HG03432 (cell line): ENCODE results near the gene RNF34.
"Not testable (repeated sequence)": the region's sequence is repeated elsewhere in the genome, so short reads cannot be mapped to it uniquely, and the experiment has no call there.

Experiments used
- ATAC-seq: cut with Tn5 transposase; IDR thresholded peaks from one replicate; pipeline ENCODE4 v1.9.1; 2021; ENCODE audit warnings: mild to moderate bottlenecking, moderate library complexity; ENCODE audit not compliant: unreplicated experiment

The RNF34 gene

GRCh38 chr12:121399391-121400331 lies at the start of gene RNF34:
Gene RNF34 (plus strand): TSS chr12:121400118. CDS start chr12:121400213, 95 bp downstream.
- peak; percentile 90 for ATAC-seq

- ATAC-seq: peak; percentile 97
Observed at GRCh38 chr12:121351820-121352681, 47.9 kb upstream of the RNF34 start, which contains the start of gene ANAPC5. Gene ANAPC5 (minus strand): TSS chr12:121352411. CDS start chr12:121352340, 71 bp downstream.

- ATAC-seq: no peak
Observed at GRCh38 chr12:121352682-121353018, 47.3 kb upstream of the RNF34 start.

- ATAC-seq: no peak
Observed at GRCh38 chr12:121355818-121356217, 44.1 kb upstream of the RNF34 start.

- ATAC-seq: no peak
Observed at GRCh38 chr12:121356657-121357056, 43.3 kb upstream of the RNF34 start.

GRCh38 chr12:121357331-121357730 lies 42.6 kb upstream of the RNF34 start:
- ATAC-seq: no peak

GRCh38 chr12:121358073-121358472 lies 41.8 kb upstream of the RNF34 start:
- ATAC-seq: no peak

GRCh38 chr12:121364683-121365121 lies 35.2 kb upstream of the RNF34 start:
- ATAC-seq: no peak

GRCh38 chr12:121365416-121366062 lies 34.4 kb upstream of the RNF34 start:
- no peak for ATAC-seq

- no peak for ATAC-seq
Observed at GRCh38 chr12:121366063-121366459, 33.9 kb upstream of the RNF34 start.

- ATAC-seq: no peak
Observed at GRCh38 chr12:121371404-121371803, 28.5 kb upstream of the RNF34 start.

GRCh38 chr12:121373755-121374154 lies 26.2 kb upstream of the RNF34 start:
- no peak for ATAC-seq

GRCh38 chr12:121374336-121374735 lies 25.6 kb upstream of the RNF34 start:
- ATAC-seq: not testable (repeated sequence)

GRCh38 chr12:121374945-121375584 lies 24.9 kb upstream of the RNF34 start:
- not testable (repeated sequence) for ATAC-seq

- no peak for ATAC-seq
Observed at GRCh38 chr12:121376754-121377697, 22.9 kb upstream of the RNF34 start.

- no peak for ATAC-seq
Observed at GRCh38 chr12:121378736-121379135, 21.2 kb upstream of the RNF34 start.

- no peak for ATAC-seq
Observed at GRCh38 chr12:121379945-121380344, 20.0 kb upstream of the RNF34 start.

GRCh38 chr12:121383601-121384021 lies 16.3 kb upstream of the RNF34 start:
- ATAC-seq: no peak

GRCh38 chr12:121384891-121385290 lies 15.0 kb upstream of the RNF34 start:
- ATAC-seq: not testable (repeated sequence)
